Activated naive CD8-positive, alpha-beta T cell (primary cell): ENCODE measurements around the gene AUP1.

Source experiments
- H3K27ac Mint-ChIP-seq: one replicate; pipeline ENCODE4 v1.8.0; 2021; ENCODE audit warnings: mixed read lengths
- H3K27me3 Mint-ChIP-seq: one replicate; pipeline ENCODE4 v1.8.0; 2021; ENCODE audit warnings: mixed read lengths
- H3K36me3 Mint-ChIP-seq: one replicate; pipeline ENCODE4 v1.8.0; 2021; ENCODE audit warnings: mixed read lengths
- H3K4me1 Mint-ChIP-seq: one replicate; pipeline ENCODE4 v1.8.0; 2021; ENCODE audit warnings: low read depth, mixed read lengths
- H3K4me3 Mint-ChIP-seq: one replicate; pipeline ENCODE4 v1.8.0; 2021; ENCODE audit warnings: mild to moderate bottlenecking, mixed read lengths
- H3K9me3 Mint-ChIP-seq: one replicate; pipeline ENCODE4 v1.8.0; 2021; ENCODE audit warnings: low read depth, mixed read lengths

AUP1 gene

DNA sequence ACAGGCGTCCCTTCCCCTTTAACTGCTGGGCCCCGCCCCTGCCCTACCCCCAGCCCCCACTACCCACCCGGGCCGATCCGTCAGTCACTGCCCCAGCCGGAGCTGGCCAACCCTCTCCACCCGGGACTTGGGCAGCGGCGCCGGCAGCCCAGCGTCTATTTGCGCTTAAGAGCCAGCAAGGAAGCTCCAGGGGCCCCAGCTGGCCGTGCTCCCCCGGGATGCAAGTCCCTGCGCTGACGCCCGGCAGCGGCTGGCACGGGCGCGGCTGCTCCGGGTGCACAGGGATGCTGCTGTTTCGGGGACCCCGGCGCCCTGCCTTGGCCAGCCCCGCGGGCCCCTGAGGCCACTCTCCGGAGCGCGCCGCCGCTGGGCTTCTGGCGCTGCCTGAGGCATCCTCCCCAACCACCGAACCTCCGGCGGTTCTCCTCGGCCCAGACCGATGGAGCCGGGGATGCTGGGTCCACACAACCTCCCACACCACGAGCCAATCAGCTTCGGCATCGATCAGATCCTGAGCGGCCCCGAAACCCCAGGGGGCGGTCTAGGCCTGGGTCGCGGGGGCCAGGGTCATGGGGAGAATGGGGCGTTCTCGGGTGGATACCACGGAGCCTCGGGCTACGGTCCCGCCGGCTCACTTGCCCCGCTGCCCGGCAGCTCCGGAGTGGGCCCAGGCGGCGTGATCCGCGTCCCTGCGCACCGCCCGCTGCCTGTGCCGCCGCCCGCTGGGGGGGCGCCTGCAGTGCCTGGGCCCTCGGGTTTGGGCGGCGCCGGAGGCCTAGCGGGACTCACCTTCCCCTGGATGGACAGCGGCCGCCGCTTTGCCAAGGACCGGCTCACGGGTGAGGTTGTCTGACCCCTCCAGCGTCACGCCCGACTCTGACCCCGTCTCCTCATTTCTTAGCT, 14.9 kb downstream of the AUP1 start, which contains the start of gene TLX2:
Gene TLX2 (plus strand): TSS at position 83 of the 903 bp plus-strand sequence. CDS start 357 bp downstream, at position 440.
- H3K9me3 Mint-ChIP-seq, result no peaks in the 10 kb centered on the region
- peaks cover 14% of the 10 kb centered on the region for H3K4me1 Mint-ChIP-seq
- H3K27me3 Mint-ChIP-seq, result peaks cover 46% of the 10 kb centered on the region
- no peaks in the 10 kb centered on the region for H3K36me3 Mint-ChIP-seq
- peak within 1 kb of the TSS; percentile 65 for H3K4me3 Mint-ChIP-seq
- no peak within 1 kb of the TSS for H3K27ac Mint-ChIP-seq

GRCh38 chr2:74513605-74514367, 15.7 kb downstream of the AUP1 start:
- Mint-ChIP-seq H3K27ac (no peak overlapping the region), H3K27me3 (peaks cover 40% of the 10 kb centered on the region), H3K4me3 (peak overlapping the region; percentile 35), H3K36me3 (no peaks in the 10 kb centered on the region), H3K4me1 (peaks cover 16% of the 10 kb centered on the region), H3K9me3 (no peaks in the 10 kb centered on the region)

- H3K27me3 Mint-ChIP-seq, result peaks cover 33% of the 10 kb centered on the region
- H3K36me3 Mint-ChIP-seq, result no peaks in the 10 kb centered on the region
- H3K27ac Mint-ChIP-seq, result no peak overlapping the region
- no peaks in the 10 kb centered on the region for H3K9me3 Mint-ChIP-seq
- peaks cover 24% of the 10 kb centered on the region for H3K4me1 Mint-ChIP-seq
- H3K4me3 Mint-ChIP-seq, result peak overlapping the region; percentile 35
Observed at GRCh38 chr2:74512744-74513604, 16.5 kb downstream of the AUP1 start.

DNA sequence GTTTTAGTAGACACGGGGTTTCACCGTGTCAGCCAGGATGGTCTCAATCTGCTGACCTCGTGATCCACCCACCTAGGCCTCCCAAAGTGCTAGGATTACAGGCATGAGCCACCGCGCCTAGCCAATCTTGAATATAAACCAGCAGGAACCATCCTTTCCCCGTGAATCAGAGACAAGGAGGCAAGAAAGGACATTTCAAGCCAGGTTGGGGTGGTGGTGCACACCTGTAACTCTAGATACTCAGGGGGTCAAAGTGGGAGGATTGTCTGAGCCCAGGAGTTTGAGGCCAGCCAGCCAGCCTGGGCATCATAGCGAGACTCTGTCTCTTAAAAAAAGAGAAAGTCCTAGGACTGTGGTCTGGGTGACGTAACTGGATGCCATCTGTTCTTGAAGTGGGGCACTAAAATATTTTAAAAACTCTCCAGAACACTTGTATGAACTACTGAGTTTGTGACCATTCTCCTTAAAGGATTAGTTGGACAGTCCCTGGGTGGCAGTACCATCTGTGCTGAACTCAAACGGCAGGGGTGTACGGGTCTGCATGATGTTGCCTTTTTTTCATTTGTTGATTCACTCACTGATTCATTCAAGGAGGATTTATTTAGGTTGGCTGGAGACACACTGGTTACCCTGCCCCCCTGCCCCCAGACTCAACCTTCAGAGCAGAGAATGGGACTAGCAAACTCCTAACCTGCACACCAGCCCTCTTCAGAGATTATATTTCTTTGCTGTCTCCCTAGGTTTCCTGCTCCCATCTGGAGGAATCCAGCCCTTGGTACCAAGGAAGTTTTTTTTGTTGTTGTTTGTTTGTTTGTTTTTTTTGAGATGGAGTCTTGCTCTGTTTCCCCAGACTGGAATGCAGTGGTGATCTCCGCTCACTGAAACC, 18.2 kb downstream of the AUP1 start:
- H3K9me3 Mint-ChIP-seq, result no peaks in the 10 kb centered on the region
- H3K27me3 Mint-ChIP-seq, result peaks cover 22% of the 10 kb centered on the region
- peaks cover 32% of the 10 kb centered on the region for H3K4me1 Mint-ChIP-seq
- no peak overlapping the region for H3K27ac Mint-ChIP-seq
- no peak overlapping the region for H3K4me3 Mint-ChIP-seq
- H3K36me3 Mint-ChIP-seq, result peaks cover 5% of the 10 kb centered on the region

GRCh38 chr2:74510272-74510671, 19.2 kb downstream of the AUP1 start:
- H3K4me1 Mint-ChIP-seq, result peaks cover 32% of the 10 kb centered on the region
- H3K27ac Mint-ChIP-seq, result no peak overlapping the region

DNA sequence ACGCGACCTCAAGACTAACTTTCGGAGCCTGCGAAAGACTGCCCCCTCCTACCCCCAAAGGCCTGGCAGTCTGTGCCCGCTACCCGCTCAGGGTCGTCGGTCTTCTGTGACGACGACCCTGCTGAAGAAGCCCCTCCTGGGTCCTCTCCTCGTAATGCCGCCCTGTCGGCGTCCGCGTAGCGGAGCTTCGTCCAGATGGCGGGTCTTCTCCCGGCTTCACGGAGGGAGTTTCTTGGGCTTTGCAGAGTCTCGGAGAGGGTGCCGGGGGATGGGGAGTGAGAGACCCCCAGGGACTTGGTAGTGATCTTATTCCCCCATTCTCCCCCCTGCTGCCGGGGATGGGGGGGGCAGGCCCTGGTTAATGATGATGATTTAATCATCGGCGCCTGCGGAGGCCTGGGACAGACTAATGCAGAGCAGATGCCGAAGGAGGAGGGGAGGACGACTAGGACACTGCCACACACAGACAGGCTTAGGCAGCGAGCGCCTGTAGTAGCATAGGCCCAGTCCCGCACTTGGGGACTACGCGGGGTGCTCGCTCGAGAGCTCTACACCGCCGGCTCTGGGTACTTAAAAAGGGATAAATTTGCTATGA, 21.5 kb downstream of the AUP1 start:
- Mint-ChIP-seq H3K27ac (peak overlapping the region; percentile 100), H3K27me3 (peaks cover 26% of the 10 kb centered on the region), H3K4me3 (peak overlapping the region; percentile 100), H3K36me3 (peaks cover 16% of the 10 kb centered on the region), H3K4me1 (peaks cover 43% of the 10 kb centered on the region), H3K9me3 (no peaks in the 10 kb centered on the region)

More at GRCh38 chr2:74510272-74510671, 19.2 kb downstream of the AUP1 start:
- Mint-ChIP-seq H3K36me3 (peaks cover 5% of the 10 kb centered on the region), H3K27me3 (peaks cover 23% of the 10 kb centered on the region), H3K4me3 (no peak overlapping the region), H3K9me3 (no peaks in the 10 kb centered on the region)

DNA sequence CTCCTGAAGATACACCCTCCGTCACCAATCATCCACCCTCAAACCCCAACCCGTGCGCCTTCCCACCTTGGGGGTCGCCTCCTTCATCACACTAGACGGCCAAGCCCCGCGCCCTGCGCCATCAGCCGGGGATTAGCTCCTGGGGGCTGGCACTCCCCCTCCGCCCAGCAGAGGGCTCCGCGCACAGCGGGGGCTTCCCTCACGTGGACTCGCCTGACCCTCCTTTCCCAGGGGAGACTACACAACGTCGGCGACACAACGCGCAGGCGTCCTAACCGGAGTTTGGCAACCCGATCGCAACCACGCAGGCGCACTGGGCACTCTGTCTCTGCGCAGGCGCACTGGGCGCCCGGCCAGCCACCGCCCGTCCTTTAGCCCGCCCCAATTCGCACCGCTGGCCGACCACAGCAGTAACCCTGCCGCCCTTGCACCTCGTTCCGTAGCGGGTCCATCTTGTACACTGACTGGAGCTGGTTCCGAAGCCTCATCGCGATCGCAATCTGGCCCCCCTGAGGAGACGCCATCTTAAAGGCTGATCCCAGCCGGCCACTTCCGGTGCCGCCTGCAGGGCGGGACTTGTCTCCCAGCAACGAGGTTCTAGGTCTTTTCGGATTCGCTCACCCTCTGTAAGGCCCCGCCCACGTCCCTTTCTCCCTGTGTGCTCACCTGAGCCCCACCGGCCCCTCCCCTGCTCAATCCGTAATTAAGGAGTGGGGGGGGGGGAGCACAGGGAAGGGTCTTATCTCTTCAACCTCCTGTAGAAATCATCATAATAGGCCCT, 22.2 kb downstream of the AUP1 start, which contains the start of gene PCGF1:
Gene PCGF1 (minus strand): TSS at position 551 of the 781 bp plus-strand sequence. CDS start 27 bp downstream, at position 524.
- peak within 1 kb of the TSS; percentile 100 for H3K4me3 Mint-ChIP-seq
- peaks cover 47% of the 10 kb centered on the region for H3K4me1 Mint-ChIP-seq
- H3K27ac Mint-ChIP-seq, result peak within 1 kb of the TSS; percentile 100
- peaks cover 23% of the 10 kb centered on the region for H3K27me3 Mint-ChIP-seq
- H3K36me3 Mint-ChIP-seq, result peaks cover 16% of the 10 kb centered on the region
- H3K9me3 Mint-ChIP-seq, result no peaks in the 10 kb centered on the region

DNA sequence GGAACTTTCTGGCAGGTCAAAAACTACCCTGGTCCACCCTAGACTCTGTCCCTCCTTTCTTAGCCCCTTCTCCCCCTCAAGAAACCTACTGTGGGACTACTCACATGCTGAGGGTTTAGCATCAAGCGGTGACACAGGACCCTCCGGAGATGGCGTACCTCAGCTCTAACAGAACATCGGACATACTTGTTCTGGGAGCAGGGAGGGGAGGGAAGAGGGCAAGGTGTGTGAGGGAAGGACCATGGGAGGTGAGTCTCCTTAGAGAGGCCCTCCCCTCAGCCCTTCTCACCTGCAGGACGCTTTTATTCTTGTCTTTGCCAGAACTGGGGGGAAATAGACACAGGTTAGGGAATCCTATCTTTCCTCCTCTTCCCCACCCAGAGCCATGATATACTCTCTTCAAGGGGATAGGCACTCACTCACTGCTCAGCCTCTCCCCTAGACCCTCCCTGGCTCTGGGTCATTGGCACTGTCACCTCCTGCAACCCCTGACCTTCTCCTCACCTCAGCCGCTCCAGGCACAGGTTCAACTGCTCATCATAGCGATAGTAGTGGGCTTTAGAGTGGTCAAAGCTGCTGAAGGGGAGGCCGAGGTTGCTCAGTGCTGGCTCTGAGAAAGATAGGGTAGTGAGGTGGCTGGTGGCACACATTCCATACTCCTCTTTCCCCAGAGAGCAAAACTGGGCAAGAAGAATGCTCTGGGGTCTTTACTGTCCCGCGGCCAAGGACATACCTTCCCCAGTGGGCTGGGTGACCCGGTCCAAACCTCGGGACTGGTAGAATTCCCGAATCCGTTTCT, 23.9 kb downstream of the AUP1 start:
- no peak overlapping the region for H3K27ac Mint-ChIP-seq
- peak overlapping the region; percentile 27 for H3K4me3 Mint-ChIP-seq
- peaks cover 54% of the 10 kb centered on the region for H3K4me1 Mint-ChIP-seq
- H3K27me3 Mint-ChIP-seq, result peaks cover 25% of the 10 kb centered on the region
- H3K9me3 Mint-ChIP-seq, result no peaks in the 10 kb centered on the region
- peaks cover 18% of the 10 kb centered on the region for H3K36me3 Mint-ChIP-seq

- H3K9me3 Mint-ChIP-seq, result no peaks in the 10 kb centered on the region
- peaks cover 18% of the 10 kb centered on the region for H3K36me3 Mint-ChIP-seq
- peak overlapping the region; percentile 70 for H3K4me3 Mint-ChIP-seq
- no peak overlapping the region for H3K27ac Mint-ChIP-seq
- H3K27me3 Mint-ChIP-seq, result peaks cover 22% of the 10 kb centered on the region
- peaks cover 54% of the 10 kb centered on the region for H3K4me1 Mint-ChIP-seq
Observed at GRCh38 chr2:74504591-74504990, 24.9 kb downstream of the AUP1 start.

DNA sequence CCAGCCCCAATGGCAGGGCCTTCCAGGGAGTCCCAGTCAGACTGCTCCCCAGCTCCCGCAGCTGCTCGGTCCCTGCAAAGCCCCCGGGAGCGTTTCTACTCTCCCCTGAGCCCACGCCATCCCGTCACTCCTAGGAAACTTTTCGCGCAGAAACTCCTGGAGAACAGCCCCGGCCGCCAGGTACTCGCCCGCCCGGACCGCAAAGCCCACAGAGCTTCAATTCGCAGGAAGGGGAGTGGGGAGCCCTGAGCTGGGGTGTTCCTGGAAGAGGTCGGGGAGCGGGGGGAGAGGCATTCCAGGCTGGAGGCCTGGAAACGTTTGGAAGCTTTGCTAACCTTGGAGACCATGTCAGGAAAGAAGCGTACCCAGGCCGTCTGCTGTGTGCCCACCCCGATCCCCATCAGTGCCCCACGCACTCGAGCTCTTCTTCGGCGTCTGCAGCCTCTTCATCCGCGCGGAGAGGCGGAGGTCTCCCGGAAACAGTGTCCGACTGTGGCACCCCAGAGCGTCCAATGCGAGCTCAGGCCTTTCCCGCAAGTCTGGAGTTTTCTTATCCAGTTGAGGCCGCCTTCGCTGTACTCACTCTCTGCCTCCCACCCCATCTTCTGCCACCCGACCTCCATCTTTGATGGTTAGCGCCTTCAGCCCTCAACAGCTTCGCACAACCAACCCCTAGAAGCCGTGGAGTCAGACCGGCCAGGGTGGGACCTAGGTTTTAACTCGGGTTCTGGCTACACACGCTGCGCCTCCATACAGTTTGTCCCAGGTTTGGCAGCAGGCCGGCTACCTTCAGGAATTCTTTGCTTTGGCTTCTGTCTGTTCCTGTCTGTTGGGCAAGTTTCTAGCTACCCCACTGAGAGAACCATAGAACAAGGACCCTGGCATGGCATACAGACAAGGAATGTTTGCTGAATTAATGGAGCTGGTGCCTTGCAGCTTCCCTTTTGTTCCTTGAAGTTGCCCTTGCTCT, 25.7 kb downstream of the AUP1 start:
- H3K4me3 Mint-ChIP-seq, result peak overlapping the region; percentile 71
- no peak overlapping the region for H3K27ac Mint-ChIP-seq
- H3K4me1 Mint-ChIP-seq, result peaks cover 58% of the 10 kb centered on the region
- H3K9me3 Mint-ChIP-seq, result no peaks in the 10 kb centered on the region
- peaks cover 26% of the 10 kb centered on the region for H3K27me3 Mint-ChIP-seq
- H3K36me3 Mint-ChIP-seq, result peaks cover 18% of the 10 kb centered on the region

DNA sequence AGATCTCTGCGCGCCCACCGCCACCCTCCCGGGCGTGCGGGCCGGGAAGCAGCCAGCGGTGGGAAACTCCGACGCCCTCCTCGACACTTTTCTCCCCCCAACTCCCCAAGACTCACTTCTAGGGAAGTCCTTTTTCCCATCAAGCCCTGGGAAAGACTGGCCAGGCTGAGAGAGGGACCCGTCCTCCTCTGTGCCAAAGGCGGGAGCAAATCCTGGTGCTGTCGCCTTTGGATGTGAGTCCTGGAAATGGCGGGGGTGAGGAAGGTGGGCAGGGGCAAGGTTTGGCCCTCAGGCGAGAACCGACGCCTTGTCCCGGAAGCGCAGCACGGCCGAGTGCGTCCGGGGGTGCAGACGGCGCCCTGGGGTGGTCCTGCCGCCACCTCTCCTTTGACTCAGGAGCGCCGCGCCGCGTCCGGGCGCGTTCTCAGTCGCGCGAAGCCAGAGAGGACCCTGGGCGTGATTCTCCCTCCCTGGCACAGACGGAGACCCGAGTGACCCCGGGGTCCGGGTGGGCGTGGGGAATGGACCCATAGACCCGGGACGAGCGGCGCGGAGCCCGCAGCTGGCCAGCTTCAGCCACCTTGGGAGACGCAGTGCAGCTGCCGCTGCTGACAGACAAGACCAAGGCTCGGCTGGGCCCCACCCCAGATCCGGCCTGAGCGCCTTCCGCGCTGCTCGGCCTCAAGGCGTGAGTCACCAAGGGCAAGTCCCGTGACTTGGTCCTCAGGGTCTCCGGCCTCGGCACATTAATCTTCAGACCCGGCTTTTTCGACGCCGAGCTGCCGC, 26.6 kb downstream of the AUP1 start:
- Mint-ChIP-seq H3K27ac (no peak overlapping the region), H3K9me3 (no peaks in the 10 kb centered on the region), H3K36me3 (peaks cover 18% of the 10 kb centered on the region), H3K27me3 (peaks cover 26% of the 10 kb centered on the region), H3K4me3 (peak overlapping the region; percentile 71), H3K4me1 (peaks cover 56% of the 10 kb centered on the region)
